GM10248 (cell line): ENCODE results near the gene RAPGEF2.

Experiments
- CTCF ChIA-PET: fragments of 300-600 bp; sonication (Branson Sonifier 250); formaldehyde crosslinking; extraction: SDS; loops from one replicate; lab custom pipeline; 2021; ENCODE audit warnings: antibody characterized with exemption; lab: Yijun Ruan, JAX
- POLR2A ChIA-PET: fragments of 350-650 bp; sonication (Branson Sonifier 250); formaldehyde crosslinking; extraction: SDS; loops from one replicate; lab custom pipeline; 2020; ENCODE audit warnings: antibody characterized with exemption; lab: Yijun Ruan, JAX
- DNase-seq: peaks from one replicate; pipeline ENCODE4 v3.0.0; 2012; ENCODE audit errors: extremely low spot score
- CTCF ChIP-seq: IDR thresholded peaks from 2 replicates; pipeline ENCODE4 v1.5.1; 2012; ENCODE audit warnings: mild to moderate bottlenecking, low read depth; ENCODE audit errors: extremely low read depth, missing control alignments, control extremely low read depth

The RAPGEF2 gene

GRCh38 chr4:159319027-159319426 is 216.1 kb downstream of the RAPGEF2 start:
- ChIA-PET POLR2A (no interaction called here), CTCF (interaction anchor here (0.9 to 1.2 kb wide), 2 partner anchors 52 to 467 kb away, joined by 3 read pairs; no protein-coding TSS in a partner anchor)
- no peak for TF ChIP-seq CTCF
- no peak for DNase-seq

GRCh38 chr4:159326480-159326879 is 223.6 kb downstream of the RAPGEF2 start:
- DNase-seq: no peak
- POLR2A ChIA-PET: no interaction called here
- no peak for TF ChIP-seq CTCF
- CTCF ChIA-PET: interaction anchor here (0.7 to 1.1 kb wide), 4 partner anchors 10 to 125 kb away, joined by 3 to 4 read pairs (median 3); no protein-coding TSS in a partner anchor

- POLR2A ChIA-PET: no interaction called here
- no peak for DNase-seq
- TF ChIP-seq CTCF: no peak
- CTCF ChIA-PET: interaction anchor here (1.2 to 1.4 kb wide), 2 partner anchors 15 to 17 kb away, joined by 4 read pairs; no protein-coding TSS in a partner anchor
Observed at GRCh38 chr4:159328766-159329165, 225.9 kb downstream of the RAPGEF2 start.

- no peak for TF ChIP-seq CTCF
- ChIA-PET CTCF (interaction anchor here (1.2 to 2.5 kb wide), 2 partner anchors 10 to 30 kb away, joined by 3 to 10 read pairs; no protein-coding TSS in a partner anchor), POLR2A (no interaction called here)
- DNase-seq: no peak
Observed at GRCh38 chr4:159334461-159334860, 231.6 kb downstream of the RAPGEF2 start.

- ChIA-PET POLR2A (no interaction called here), CTCF (no interaction called here)
- TF ChIP-seq CTCF: no peak
- DNase-seq: no peak
Observed at GRCh38 chr4:159337041-159337440, 234.2 kb downstream of the RAPGEF2 start.

- ChIA-PET CTCF (no interaction called here), POLR2A (no interaction called here)
- no peak for TF ChIP-seq CTCF
- DNase-seq: no peak
Observed at GRCh38 chr4:159341522-159341921, 238.6 kb downstream of the RAPGEF2 start.
